RCC 7860 (cell line): Measurements from ENCODE around the gene LOC128125822.
"Not testable (repeated sequence)": the region's sequence is repeated elsewhere in the genome, so short reads cannot be mapped to it uniquely, and the experiment has no call there.

Experiments used
- DNase-seq: peaks from one replicate; pipeline ENCODE4 v3.0.0-alpha.2; 2015; ENCODE audit warnings: low spot score
- FAIRE-seq: peaks from 2 replicates; lab custom pipeline; 2012; peaks lifted over from hg19 to GRCh38; lab: Jason Lieb, UNC

The LOC128125822 gene

GRCh38 chr6:63572044-63572746, at the start of gene LOC128125822, which contains the start of gene PTP4A1:
TSS of gene LOC128125822 (plus strand) at chr6:63572480.
TSS of gene PTP4A1 (plus strand) at chr6:63572480. CDS start at chr6:63576881, 4,401 bp downstream.
- DNase-seq, result peak; percentile 88
- no peak for FAIRE-seq

GRCh38 chr6:63522911-63523287, 49.4 kb upstream of the LOC128125822 start:
- FAIRE-seq, DNase-seq: not testable (repeated sequence)

GRCh38 chr6:63523630-63524029, 48.6 kb upstream of the LOC128125822 start:
- FAIRE-seq, result no peak

GRCh38 chr6:63525186-63525878, 46.9 kb upstream of the LOC128125822 start:
- FAIRE-seq (no peak), DNase-seq (no peak)

More at GRCh38 chr6:63523630-63524029, 48.6 kb upstream of the LOC128125822 start:
- no peak for DNase-seq

GRCh38 chr6:63526931-63527330, 45.3 kb upstream of the LOC128125822 start:
- FAIRE-seq, result no peak
- no peak for DNase-seq

- DNase-seq, result peak; percentile 95
- peak; percentile 95 for FAIRE-seq
Observed at GRCh38 chr6:63527658-63528514, 44.4 kb upstream of the LOC128125822 start.

GRCh38 chr6:63529498-63529897, 42.8 kb upstream of the LOC128125822 start:
- no peak for DNase-seq

GRCh38 chr6:63530182-63530581, 42.1 kb upstream of the LOC128125822 start:
- DNase-seq (no peak), FAIRE-seq (no peak)

More at GRCh38 chr6:63529498-63529897, 42.8 kb upstream of the LOC128125822 start:
- FAIRE-seq, result no peak

- FAIRE-seq (no peak), DNase-seq (no peak)
Observed at GRCh38 chr6:63530991-63531390, 41.3 kb upstream of the LOC128125822 start.

GRCh38 chr6:63533026-63533425, 39.3 kb upstream of the LOC128125822 start:
- DNase-seq (no peak), FAIRE-seq (no peak)

- no peak for DNase-seq
- no peak for FAIRE-seq
Observed at GRCh38 chr6:63533952-63534351, 38.3 kb upstream of the LOC128125822 start.

GRCh38 chr6:63537201-63537958, 34.9 kb upstream of the LOC128125822 start:
- FAIRE-seq, result no peak
- DNase-seq, result no peak

- no peak for DNase-seq
- no peak for FAIRE-seq
Observed at GRCh38 chr6:63537959-63538300, 34.4 kb upstream of the LOC128125822 start.

GRCh38 chr6:63538550-63538949, 33.7 kb upstream of the LOC128125822 start:
- FAIRE-seq (no peak), DNase-seq (no peak)

GRCh38 chr6:63543001-63543400, 29.3 kb upstream of the LOC128125822 start:
- DNase-seq (no peak), FAIRE-seq (no peak)

GRCh38 chr6:63543982-63544381, 28.3 kb upstream of the LOC128125822 start:
- FAIRE-seq (no peak), DNase-seq (no peak)

GRCh38 chr6:63546236-63546635, 26.0 kb upstream of the LOC128125822 start:
- FAIRE-seq, result no peak
- no peak for DNase-seq

GRCh38 chr6:63546697-63547096, 25.6 kb upstream of the LOC128125822 start:
- FAIRE-seq, result no peak

GRCh38 chr6:63549076-63549475, 23.2 kb upstream of the LOC128125822 start:
- DNase-seq, result no peak
- FAIRE-seq, result no peak

More at GRCh38 chr6:63546697-63547096, 25.6 kb upstream of the LOC128125822 start:
- DNase-seq, result no peak

- FAIRE-seq, result no peak
Observed at GRCh38 chr6:63553208-63553607, 19.1 kb upstream of the LOC128125822 start.

More at GRCh38 chr6:63553208-63553607, 19.1 kb upstream of the LOC128125822 start:
- no peak for DNase-seq
